ENCODE measurements around the gene DCST1.
"Not testable (repeated sequence)": the region's sequence is repeated elsewhere in the genome, so short reads cannot be mapped to it uniquely, and the experiment has no call there.

DCST1 gene

GRCh38 chr1:155033524-155033923, at the start of gene DCST1, which contains the start of gene DCST2:
Gene DCST1, plus strand, starts transcription at chr1:155033824. Its CDS starts 213 bp downstream, at chr1:155034037.
Gene DCST2, minus strand, starts transcription at chr1:155033781. Its CDS starts 80 bp downstream, at chr1:155033701.
- DNase-seq = no peak

- not testable (repeated sequence) for DNase-seq
Observed at GRCh38 chr1:154986736-154987135, 46.9 kb upstream of the DCST1 start.

- DNase-seq = no peak
Observed at GRCh38 chr1:154987326-154987725, 46.3 kb upstream of the DCST1 start.

GRCh38 chr1:154988058-154988954, 45.3 kb upstream of the DCST1 start:
- no peak for DNase-seq

- no peak for DNase-seq
Observed at GRCh38 chr1:154989195-154989860, 44.3 kb upstream of the DCST1 start.

GRCh38 chr1:154990276-154990675, 43.3 kb upstream of the DCST1 start:
- DNase-seq = no peak

- DNase-seq = no peak
Observed at GRCh38 chr1:154992721-154993571, 40.7 kb upstream of the DCST1 start.

- no peak for DNase-seq
Observed at GRCh38 chr1:154993572-154994268, 39.9 kb upstream of the DCST1 start, which contains the start of gene LENEP. Gene LENEP, plus strand, starts transcription at chr1:154993586. Its CDS starts 22 bp downstream, at chr1:154993608.

- no peak for DNase-seq
Observed at GRCh38 chr1:154994269-154994587, 39.4 kb upstream of the DCST1 start.

GRCh38 chr1:154994591-154994990, 39.0 kb upstream of the DCST1 start:
- no peak for DNase-seq

- DNase-seq = peak; percentile 45 to 64
Observed at GRCh38 chr1:154995301-154995983, 38.2 kb upstream of the DCST1 start.

- peak; percentile 55 to 61 for DNase-seq
Observed at GRCh38 chr1:154996966-154997701, 36.5 kb upstream of the DCST1 start.

- no peak for DNase-seq
Observed at GRCh38 chr1:154998201-154998780, 35.3 kb upstream of the DCST1 start.

GRCh38 chr1:154998818-154999570, 34.6 kb upstream of the DCST1 start:
- DNase-seq = peak in 1 of 2 donors; percentile 59

GRCh38 chr1:154999571-155000410, 33.8 kb upstream of the DCST1 start:
- DNase-seq = no peak

- no peak for DNase-seq
Observed at GRCh38 chr1:155000411-155000725, 33.3 kb upstream of the DCST1 start.

- DNase-seq = peak in 1 of 2 donors; percentile 60
Observed at GRCh38 chr1:155000726-155001424, 32.7 kb upstream of the DCST1 start.

GRCh38 chr1:155001425-155001674, 32.3 kb upstream of the DCST1 start:
- DNase-seq = no peak

All from inflammatory macrophage treated with lipopolysaccharide for 1 hour (primary cell).